ENCODE results near the gene IGF1.

The IGF1 gene

DNA sequence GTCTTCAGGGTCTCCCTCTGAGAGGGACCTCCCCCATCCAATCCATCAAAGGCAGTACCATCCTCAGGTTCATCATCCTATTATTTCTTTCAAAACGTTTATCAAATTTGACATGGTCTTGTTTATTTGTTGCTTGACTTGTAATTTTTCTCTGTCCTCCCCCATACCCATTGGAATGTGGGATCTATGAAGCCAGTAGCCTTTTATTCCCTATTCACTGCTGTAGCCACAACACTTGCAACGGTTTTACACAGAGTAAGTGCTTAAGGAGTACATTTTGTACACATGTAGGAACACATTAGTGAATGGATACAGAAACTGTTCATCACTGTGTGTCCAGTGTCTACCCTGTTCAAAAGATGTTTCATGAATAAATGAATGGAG is 41.5 kb downstream of the IGF1 start:
- Histone ChIP-seq H3F3A (ENCODE audit: low read depth) (no peaks in the 10 kb centered on the region), H3K9ac (ENCODE audit: low read depth, low read length, poor library complexity, severe bottlenecking) (no peak overlapping the region), H2AFZ (ENCODE audit: low read length) (no peak overlapping the region), H3K4me1 (ENCODE audit: insufficient read depth, low read length, poor library complexity, severe bottlenecking) (no peaks in the 10 kb centered on the region), H3K9me2 (replicated peaks; ENCODE audit: low read depth, low read length) (no peaks in the 10 kb centered on the region), H3K79me2 (ENCODE audit: insufficient read depth, low read length) (no peaks in the 10 kb centered on the region), H4K20me1 (ENCODE audit: insufficient read depth, low read length, poor library complexity, severe bottlenecking) (no peaks in the 10 kb centered on the region), H3K4me3 (ENCODE audit: low read length, poor library complexity, severe bottlenecking) (no peak overlapping the region), H3K4me2 (ENCODE audit: low read depth, low read length, poor library complexity, severe bottlenecking) (no peak overlapping the region), H3K9me3 (ENCODE audit: insufficient read depth, low read depth, low read length) (no peaks in the 10 kb centered on the region), H3K27me3 (ENCODE audit: insufficient read depth, low read length, poor library complexity, severe bottlenecking) (no peaks in the 10 kb centered on the region), H3K36me3 (ENCODE audit: insufficient read depth, low read length) (no peaks in the 10 kb centered on the region)
- no peak for TF ChIP-seq EZH2phosphoT487 (IDR thresholded peaks at IDR 0.05; ENCODE audit: borderline replicate concordance)
- TF ChIP-seq, protein P1, sequence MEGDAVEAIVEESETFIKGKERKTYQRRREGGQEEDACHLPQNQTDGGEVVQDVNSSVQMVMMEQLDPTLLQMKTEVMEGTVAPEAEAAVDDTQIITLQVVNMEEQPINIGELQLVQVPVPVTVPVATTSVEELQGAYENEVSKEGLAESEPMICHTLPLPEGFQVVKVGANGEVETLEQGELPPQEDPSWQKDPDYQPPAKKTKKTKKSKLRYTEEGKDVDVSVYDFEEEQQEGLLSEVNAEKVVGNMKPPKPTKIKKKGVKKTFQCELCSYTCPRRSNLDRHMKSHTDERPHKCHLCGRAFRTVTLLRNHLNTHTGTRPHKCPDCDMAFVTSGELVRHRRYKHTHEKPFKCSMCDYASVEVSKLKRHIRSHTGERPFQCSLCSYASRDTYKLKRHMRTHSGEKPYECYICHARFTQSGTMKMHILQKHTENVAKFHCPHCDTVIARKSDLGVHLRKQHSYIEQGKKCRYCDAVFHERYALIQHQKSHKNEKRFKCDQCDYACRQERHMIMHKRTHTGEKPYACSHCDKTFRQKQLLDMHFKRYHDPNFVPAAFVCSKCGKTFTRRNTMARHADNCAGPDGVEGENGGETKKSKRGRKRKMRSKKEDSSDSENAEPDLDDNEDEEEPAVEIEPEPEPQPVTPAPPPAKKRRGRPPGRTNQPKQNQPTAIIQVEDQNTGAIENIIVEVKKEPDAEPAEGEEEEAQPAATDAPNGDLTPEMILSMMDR (conservative IDR thresholded peaks at IDR 0.05; ENCODE audit: low read length), result no peak

DNA sequence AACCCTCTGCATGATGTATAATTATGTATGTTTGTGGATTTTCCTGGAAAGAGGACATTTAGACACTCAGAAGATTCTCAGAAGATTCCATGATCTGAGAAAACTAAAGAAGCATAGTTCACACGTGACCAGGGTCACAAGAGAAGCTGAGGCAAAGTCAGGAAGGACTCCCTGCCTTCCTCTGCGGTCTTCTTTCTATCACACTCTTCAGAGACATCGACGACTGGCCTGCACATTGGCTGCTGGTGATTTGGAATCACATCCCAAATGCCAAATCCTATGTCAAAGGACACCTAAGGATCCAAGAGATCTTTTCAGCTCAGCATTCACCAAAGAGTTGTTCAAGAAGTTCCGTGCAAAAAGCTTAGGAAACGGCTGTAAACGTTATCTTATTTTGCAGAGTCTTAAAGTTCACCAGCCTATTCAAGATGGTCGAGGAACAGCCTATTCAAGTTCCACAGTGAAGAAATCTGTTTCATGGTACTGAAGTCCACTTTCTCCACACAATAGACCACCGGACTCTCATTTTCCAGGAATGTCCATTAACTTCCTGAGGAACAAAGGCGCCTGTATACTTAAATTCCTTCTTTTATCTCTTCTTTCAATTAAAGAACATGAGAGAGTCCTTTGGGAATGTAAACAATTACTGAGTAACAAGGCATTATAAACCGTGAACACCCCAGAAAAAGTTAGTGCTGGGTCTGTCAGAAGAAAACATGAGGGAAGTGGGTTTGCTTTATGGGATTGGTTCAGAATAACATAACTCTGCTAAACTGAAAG is 42.1 kb downstream of the IGF1 start:
- Histone ChIP-seq H3K27me3 (ENCODE audit: insufficient read depth, low read length, poor library complexity, severe bottlenecking) (no peaks in the 10 kb centered on the region), H3K9me2 (replicated peaks; ENCODE audit: low read depth, low read length) (no peaks in the 10 kb centered on the region), H4K20me1 (ENCODE audit: insufficient read depth, low read length, poor library complexity, severe bottlenecking) (no peaks in the 10 kb centered on the region), H3K79me2 (ENCODE audit: insufficient read depth, low read length) (no peaks in the 10 kb centered on the region), H3F3A (ENCODE audit: low read depth) (no peaks in the 10 kb centered on the region), H3K36me3 (ENCODE audit: insufficient read depth, low read length) (no peaks in the 10 kb centered on the region), H3K4me2 (ENCODE audit: low read depth, low read length, poor library complexity, severe bottlenecking) (no peak overlapping the region), H3K9me3 (ENCODE audit: insufficient read depth, low read depth, low read length) (no peaks in the 10 kb centered on the region), H3K9ac (ENCODE audit: low read depth, low read length, poor library complexity, severe bottlenecking) (no peak overlapping the region), H3K4me3 (ENCODE audit: low read length, poor library complexity, severe bottlenecking) (no peak overlapping the region), H2AFZ (ENCODE audit: low read length) (no peak overlapping the region), H3K4me1 (ENCODE audit: insufficient read depth, low read length, poor library complexity, severe bottlenecking) (no peaks in the 10 kb centered on the region)
- no peak for TF ChIP-seq EZH2phosphoT487 (IDR thresholded peaks at IDR 0.05; ENCODE audit: borderline replicate concordance)
- TF ChIP-seq, protein P1 (conservative IDR thresholded peaks at IDR 0.05; ENCODE audit: low read length), result no peak

DNA sequence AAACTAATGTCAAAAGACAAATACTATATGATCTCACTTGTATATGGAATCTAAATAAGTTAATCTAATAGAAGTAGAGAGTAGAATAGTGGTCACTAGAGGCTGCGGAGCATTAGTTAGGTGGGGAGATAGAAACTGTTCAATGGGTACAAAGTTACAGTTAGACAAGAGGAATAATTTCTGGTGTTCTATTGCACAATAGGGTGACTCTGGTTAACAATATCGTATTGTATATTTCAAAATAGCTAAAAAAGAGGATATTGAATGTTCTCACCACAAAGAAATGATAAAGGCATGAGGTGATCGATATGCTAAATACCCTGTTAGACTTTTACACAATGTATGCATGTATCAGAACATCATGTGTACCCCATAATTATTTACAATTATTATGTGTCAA is 42.9 kb downstream of the IGF1 start:
- no peaks in the 10 kb centered on the region for H3K9me2 ChIP-seq (replicated peaks; ENCODE audit: low read depth, low read length)
- H3K4me3 ChIP-seq (ENCODE audit: low read length, poor library complexity, severe bottlenecking), result no peak overlapping the region

More for the DNA sequence above, 42.9 kb downstream of the IGF1 start:
- Histone ChIP-seq H3K79me2 (ENCODE audit: insufficient read depth, low read length) (no peaks in the 10 kb centered on the region), H3K4me2 (ENCODE audit: low read depth, low read length, poor library complexity, severe bottlenecking) (no peak overlapping the region), H2AFZ (ENCODE audit: low read length) (no peak overlapping the region), H3K4me1 (ENCODE audit: insufficient read depth, low read length, poor library complexity, severe bottlenecking) (no peaks in the 10 kb centered on the region), H3K27me3 (ENCODE audit: insufficient read depth, low read length, poor library complexity, severe bottlenecking) (no peaks in the 10 kb centered on the region), H4K20me1 (ENCODE audit: insufficient read depth, low read length, poor library complexity, severe bottlenecking) (no peaks in the 10 kb centered on the region), H3K36me3 (ENCODE audit: insufficient read depth, low read length) (no peaks in the 10 kb centered on the region), H3K9ac (ENCODE audit: low read depth, low read length, poor library complexity, severe bottlenecking) (no peak overlapping the region), H3K9me3 (ENCODE audit: insufficient read depth, low read depth, low read length) (no peaks in the 10 kb centered on the region), H3F3A (ENCODE audit: low read depth) (no peaks in the 10 kb centered on the region)
- TF ChIP-seq, protein P1 (conservative IDR thresholded peaks at IDR 0.05; ENCODE audit: low read length), result no peak
- no peak for TF ChIP-seq EZH2phosphoT487 (IDR thresholded peaks at IDR 0.05; ENCODE audit: borderline replicate concordance)
